Esophagus muscularis mucosa (tissue), 3 donors: ENCODE data around the gene AIMP1.

Source experiments
- CTCF ChIP-seq, 3 experiments: fragments of 200-600 bp in 2 of 3; fragments of 450-650 bp in 1 of 3; sonication (generic) in 2 of 3; IDR thresholded peaks; one replicate each; pipeline ENCODE4 v1.5.1; 2017 to 2019; ENCODE audit warnings: antibody characterized with exemption in 3 of 3, mild to moderate bottlenecking in 2 of 3, moderate library complexity in 1 of 3
- POLR2A ChIP-seq: fragments of 450-650 bp; IDR thresholded peaks from one replicate; pipeline ENCODE4 v1.6.1; 2017; ENCODE audit warnings: antibody characterized with exemption, moderate library complexity, mild to moderate bottlenecking, low read depth

GRCh38 chr4:106362086-106362825, 45.9 kb downstream of the AIMP1 start:
- TF ChIP-seq CTCF (IDR thresholded peaks at IDR 0.05) (no peak), POLR2A (no peak)
